Peyer's patch (tissue), 4 donors: ENCODE data around the gene CCDC6. TPM values are rescaled to one million over a fixed set of nuclear protein-coding genes. Genes with fewer than 3 reads are reported as not detected.

Experiments used
- DNase-seq, 3 donors: peaks; one replicate each; pipeline ENCODE4 v3.0.0-alpha.2; 2017 to 2019
- H3K27ac ChIP-seq, 4 donors: fragments of 200-600 bp; sonication (generic); one replicate each; pipeline ENCODE4 v1.5.1; 2016 to 2019
- H3K27me3 ChIP-seq, 2 donors: fragments of 200-600 bp; sonication (generic); one replicate each; pipeline ENCODE4 v1.5.1; 2019
- H3K36me3 ChIP-seq, 3 donors: fragments of 200-600 bp; sonication (generic); one replicate each; pipeline ENCODE4 v1.5.1; 2016 to 2019
- H3K4me1 ChIP-seq, 4 donors: fragments of 200-600 bp; sonication (generic); one replicate each; pipeline ENCODE4 v1.5.1; 2016 to 2019
- H3K4me3 ChIP-seq, 4 donors: fragments of 200-600 bp; sonication (generic); 1 replicate in 3 of 4; 2 replicates in 1 of 4; pipeline ENCODE4 v1.5.1; 2016 to 2019; ENCODE audit warnings: mild to moderate bottlenecking in 1 of 4
- H3K9me3 ChIP-seq, 4 donors: fragments of 200-600 bp; sonication (generic); one replicate each; pipeline ENCODE4 v1.5.1; 2016 to 2019; ENCODE audit warnings: mild to moderate bottlenecking in 1 of 4
- CTCF ChIP-seq, 6 experiments: fragments of 450-650 bp in 4 of 6; fragments of 200-600 bp in 2 of 6; sonication (generic) in 1 of 6; IDR thresholded peaks; one replicate each; pipeline ENCODE4 v1.5.1; 2017 to 2019; ENCODE audit warnings: antibody characterized with exemption in 6 of 6, mild to moderate bottlenecking in 3 of 6, moderate library complexity in 1 of 6
- POLR2A ChIP-seq, 2 donors: fragments of 450-650 bp; IDR thresholded peaks; one replicate each; pipeline ENCODE4 v1.5.1; 2017; ENCODE audit warnings: antibody characterized with exemption in 2 of 2, mild to moderate bottlenecking in 2 of 2, moderate library complexity in 2 of 2
- total RNA-seq, 4 donors: library from RNA; depleted of rRNA; stranded (reverse); fragments of >200 nt; gene quantifications; one replicate each; pipeline ENCODE4 v1.1.0, GENCODE V29; 2016

CCDC6 gene
- total RNA-seq, 4 donors from 2014 or later: 41.8 to 49.6 (median 48.6) TPM

GRCh38 chr10:59873896-59874295 is 32.5 kb downstream of the CCDC6 start:
- H3K4me3 ChIP-seq: no peak overlapping the region
- H3K4me1 ChIP-seq: peaks cover 0 to 36% (median 3%) of the 10 kb centered on the region in 4 donors
- DNase-seq: no peak

GRCh38 chr10:59872892-59873463 is 33.4 kb downstream of the CCDC6 start:
- no peak for TF ChIP-seq CTCF (IDR thresholded peaks at IDR 0.05)
- TF ChIP-seq POLR2A (IDR thresholded peaks at IDR 0.05): no peak
- no peaks in the 10 kb centered on the region for H3K9me3 ChIP-seq
- DNase-seq: peak in 2 of 3 donors; percentile 31 to 62
- no peaks in the 10 kb centered on the region for H3K27me3 ChIP-seq
- H3K27ac ChIP-seq: peak overlapping the region; percentile 3 to 48 (median 14)
- no peaks in the 10 kb centered on the region for H3K36me3 ChIP-seq
- peak overlapping the region in 1 of 4 donors; percentile 4 for H3K4me3 ChIP-seq
- H3K4me1 ChIP-seq: peaks cover 0 to 39% (median 3%) of the 10 kb centered on the region in 4 donors

More at GRCh38 chr10:59873896-59874295, 32.5 kb downstream of the CCDC6 start:
- Histone ChIP-seq H3K27me3 (no peaks in the 10 kb centered on the region), H3K9me3 (no peaks in the 10 kb centered on the region), H3K36me3 (no peaks in the 10 kb centered on the region), H3K27ac (peak overlapping the region in 1 of 4 donors; percentile 3)
- no peak for TF ChIP-seq POLR2A (IDR thresholded peaks at IDR 0.05)
- no peak for TF ChIP-seq CTCF (IDR thresholded peaks at IDR 0.05)

GRCh38 chr10:59870152-59870551 is 36.2 kb downstream of the CCDC6 start:
- no peak overlapping the region for H3K27ac ChIP-seq
- H3K36me3 ChIP-seq: no peaks in the 10 kb centered on the region
- no peak for TF ChIP-seq CTCF (IDR thresholded peaks at IDR 0.05)
- no peak for TF ChIP-seq POLR2A (IDR thresholded peaks at IDR 0.05)
- no peaks in the 10 kb centered on the region for H3K9me3 ChIP-seq
- DNase-seq: no peak
- peaks cover 0 to 36% (median 6%) of the 10 kb centered on the region in 4 donors for H3K4me1 ChIP-seq
- no peak overlapping the region for H3K4me3 ChIP-seq
- H3K27me3 ChIP-seq: no peaks in the 10 kb centered on the region

- H3K4me1 ChIP-seq: peaks cover 0 to 42% (median 8%) of the 10 kb centered on the region in 4 donors
- TF ChIP-seq POLR2A (IDR thresholded peaks at IDR 0.05) (no peak), CTCF (IDR thresholded peaks at IDR 0.05) (no peak)
- no peak for DNase-seq
- no peaks in the 10 kb centered on the region for H3K36me3 ChIP-seq
- no peak overlapping the region for H3K4me3 ChIP-seq
- H3K9me3 ChIP-seq: no peaks in the 10 kb centered on the region
- H3K27ac ChIP-seq: peak overlapping the region in 1 of 4 donors; percentile 28
- no peaks in the 10 kb centered on the region for H3K27me3 ChIP-seq
Measured at GRCh38 chr10:59869594-59869940, 36.8 kb downstream of the CCDC6 start.

GRCh38 chr10:59868696-59869593 is 37.4 kb downstream of the CCDC6 start:
- DNase-seq: no peak
- Histone ChIP-seq H3K27ac (peak overlapping the region in 2 of 4 donors; percentile 17 to 63), H3K27me3 (no peaks in the 10 kb centered on the region), H3K36me3 (no peaks in the 10 kb centered on the region), H3K4me3 (no peak overlapping the region), H3K9me3 (no peaks in the 10 kb centered on the region), H3K4me1 (peaks cover 0 to 46% (median 8%) of the 10 kb centered on the region in 4 donors)
- no peak for TF ChIP-seq POLR2A (IDR thresholded peaks at IDR 0.05)

- no peaks in the 10 kb centered on the region for H3K27me3 ChIP-seq
- no peak overlapping the region for H3K4me3 ChIP-seq
- H3K4me1 ChIP-seq: peaks cover 0 to 38% (median 4%) of the 10 kb centered on the region in 4 donors
- H3K27ac ChIP-seq: no peak overlapping the region
- no peak for DNase-seq
- H3K9me3 ChIP-seq: no peaks in the 10 kb centered on the region
- H3K36me3 ChIP-seq: no peaks in the 10 kb centered on the region
- TF ChIP-seq POLR2A (IDR thresholded peaks at IDR 0.05) (no peak), CTCF (IDR thresholded peaks at IDR 0.05) (no peak)
Measured at GRCh38 chr10:59867590-59867989, 38.8 kb downstream of the CCDC6 start.
